Posterior vena cava (tissue), 2 donors: ENCODE data around the gene TOX2. TPM values are rescaled to one million over a fixed set of nuclear protein-coding genes. Genes with fewer than 3 reads are reported as not detected.

Source experiments
- DNase-seq: peaks from one replicate; pipeline ENCODE4 v3.0.0-alpha.2; 2020; ENCODE audit warnings: low spot score
- intact Hi-C, 2 donors: fragments of 100-400 bp; cut with DNase I; formaldehyde crosslinking; loops; one replicate each; pipeline versions ENCODE4 v1.14.1 to v1.14.2; 2022 to 2023
- total RNA-seq, 2 donors: library from RNA; stranded (reverse); fragmentation: NEBNext Ultra II Directional; extraction: Animal tissue kit (Norgen Biotek cat#: 25700); gene quantifications; one replicate each; pipeline ENCODE4 v1.2.1, GENCODE V29; 2021
- donor health status: DM: yes; HTN: yes; CAD: no.
- donor health status: DM: yes; HTN: yes; CAD: no.

TOX2 gene
- total RNA-seq, 2 donors from 2014 or later = 1.1 to 1.5 TPM

- intact Hi-C loops = no loop called here
Measured at GRCh38 chr20:44095831-44096230, 181.2 kb downstream of the TOX2 start.

GRCh38 chr20:44097521-44098255 lies 183.0 kb downstream of the TOX2 start:
- no peak for DNase-seq

More at GRCh38 chr20:44095831-44096230, 181.2 kb downstream of the TOX2 start:
- DNase-seq = no peak

GRCh38 chr20:44098256-44098630 lies 183.6 kb downstream of the TOX2 start:
- intact Hi-C loops = no loop called here
- no peak for DNase-seq

More at GRCh38 chr20:44097521-44098255, 183.0 kb downstream of the TOX2 start:
- intact Hi-C loops = no loop called here

- DNase-seq = no peak
- intact Hi-C loops = no loop called here
Measured at GRCh38 chr20:44098657-44099056, 184.0 kb downstream of the TOX2 start.

GRCh38 chr20:44099832-44100231 lies 185.2 kb downstream of the TOX2 start:
- intact Hi-C loops = no loop called here
- DNase-seq = no peak

GRCh38 chr20:44102582-44102981 lies 187.9 kb downstream of the TOX2 start:
- DNase-seq = no peak
- intact Hi-C loops = no loop called here

GRCh38 chr20:44104798-44105517 lies 190.3 kb downstream of the TOX2 start:
- DNase-seq = no peak
- intact Hi-C loops = no loop called here

- no peak for DNase-seq
- intact Hi-C loops = no loop called here
Measured at GRCh38 chr20:44106615-44107014, 192.0 kb downstream of the TOX2 start.

GRCh38 chr20:44109951-44110361 lies 195.3 kb downstream of the TOX2 start:
- intact Hi-C loops = no loop called here
- no peak for DNase-seq

GRCh38 chr20:44110816-44111568 lies 196.3 kb downstream of the TOX2 start:
- intact Hi-C loops = no loop called here
- DNase-seq = no peak

GRCh38 chr20:44111712-44112335 lies 197.2 kb downstream of the TOX2 start:
- intact Hi-C loops = no loop called here
- no peak for DNase-seq

- DNase-seq = no peak
- intact Hi-C loops = no loop called here
Measured at GRCh38 chr20:44112456-44112855, 197.8 kb downstream of the TOX2 start.

- no peak for DNase-seq
- intact Hi-C loops = no loop called here
Measured at GRCh38 chr20:44112889-44113617, 198.4 kb downstream of the TOX2 start.

- intact Hi-C loops = no loop called here
- no peak for DNase-seq
Measured at GRCh38 chr20:44113618-44114376, 199.1 kb downstream of the TOX2 start.

- no peak for DNase-seq
- intact Hi-C loops = loop anchor here (5.0 kb wide), 1 partner anchor 72 kb away; the partner anchor contains the start of gene JPH2 (in 2 of the 2)
Measured at GRCh38 chr20:44115181-44115580, 200.5 kb downstream of the TOX2 start.

GRCh38 chr20:44115762-44116644 lies 201.4 kb downstream of the TOX2 start:
- intact Hi-C loops = loop anchor here (5.0 kb wide), 1 partner anchor 71 kb away; the partner anchor contains the start of gene JPH2 (in 2 of the 2)
- no peak for DNase-seq
